ENCODE measurements around the gene MTF2.

DNA sequence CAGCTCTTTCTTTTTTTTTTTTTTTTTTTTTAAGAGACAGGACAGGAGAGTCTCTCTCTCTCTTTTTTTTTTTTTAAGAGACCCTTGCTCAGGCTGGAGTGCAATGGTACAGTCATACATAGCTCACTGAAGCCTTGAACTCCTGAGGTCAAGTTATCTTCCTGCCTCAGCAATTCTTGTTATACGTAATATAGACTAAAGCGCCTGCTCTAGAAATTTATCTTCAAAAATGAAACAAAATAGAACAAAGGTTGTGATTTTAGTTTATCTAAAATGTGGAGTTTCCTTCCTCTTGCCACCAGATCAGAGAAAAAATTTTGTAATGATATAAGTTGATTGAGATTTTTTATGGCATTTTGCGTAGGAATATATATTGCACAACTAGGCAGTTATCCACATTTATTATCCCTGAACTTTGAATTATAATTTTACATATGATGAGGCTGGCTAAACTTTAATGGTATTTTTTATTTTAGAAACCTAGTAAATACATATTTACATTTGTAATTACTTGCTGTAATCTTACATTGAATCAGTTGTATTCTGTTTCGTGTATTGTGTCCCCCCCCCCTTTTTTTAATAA is 44.2 kb downstream of the MTF2 start:
- TF ChIP-seq, protein P1, sequence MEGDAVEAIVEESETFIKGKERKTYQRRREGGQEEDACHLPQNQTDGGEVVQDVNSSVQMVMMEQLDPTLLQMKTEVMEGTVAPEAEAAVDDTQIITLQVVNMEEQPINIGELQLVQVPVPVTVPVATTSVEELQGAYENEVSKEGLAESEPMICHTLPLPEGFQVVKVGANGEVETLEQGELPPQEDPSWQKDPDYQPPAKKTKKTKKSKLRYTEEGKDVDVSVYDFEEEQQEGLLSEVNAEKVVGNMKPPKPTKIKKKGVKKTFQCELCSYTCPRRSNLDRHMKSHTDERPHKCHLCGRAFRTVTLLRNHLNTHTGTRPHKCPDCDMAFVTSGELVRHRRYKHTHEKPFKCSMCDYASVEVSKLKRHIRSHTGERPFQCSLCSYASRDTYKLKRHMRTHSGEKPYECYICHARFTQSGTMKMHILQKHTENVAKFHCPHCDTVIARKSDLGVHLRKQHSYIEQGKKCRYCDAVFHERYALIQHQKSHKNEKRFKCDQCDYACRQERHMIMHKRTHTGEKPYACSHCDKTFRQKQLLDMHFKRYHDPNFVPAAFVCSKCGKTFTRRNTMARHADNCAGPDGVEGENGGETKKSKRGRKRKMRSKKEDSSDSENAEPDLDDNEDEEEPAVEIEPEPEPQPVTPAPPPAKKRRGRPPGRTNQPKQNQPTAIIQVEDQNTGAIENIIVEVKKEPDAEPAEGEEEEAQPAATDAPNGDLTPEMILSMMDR (optimal IDR thresholded peaks at IDR 0.05 in 1 of 3, IDR thresholded peaks at IDR 0.05 in 1 of 3, conservative IDR thresholded peaks at IDR 0.05 in 1 of 3; ENCODE audit: extremely low read depth in 1 of 3, insufficient read depth in 2 of 3, low read length in 3 of 3) = no peak
- TF ChIP-seq EZH2 (IDR thresholded peaks at IDR 0.05; ENCODE audit: low read length) = no peak

Data from keratinocyte (primary cell).